ENCODE data around the gene TTLL8.
A peak's percentile ranks its signal among the peaks of the same experiment; 100 is the strongest.
"Not testable (repeated sequence)": the region's sequence is repeated elsewhere in the genome, so short reads cannot be mapped to it uniquely, and the experiment has no call there.

TTLL8 gene

GRCh38 chr22:50000587-50001387, 57.3 kb downstream of the TTLL8 start:
- no peak for DNase-seq

DNA sequence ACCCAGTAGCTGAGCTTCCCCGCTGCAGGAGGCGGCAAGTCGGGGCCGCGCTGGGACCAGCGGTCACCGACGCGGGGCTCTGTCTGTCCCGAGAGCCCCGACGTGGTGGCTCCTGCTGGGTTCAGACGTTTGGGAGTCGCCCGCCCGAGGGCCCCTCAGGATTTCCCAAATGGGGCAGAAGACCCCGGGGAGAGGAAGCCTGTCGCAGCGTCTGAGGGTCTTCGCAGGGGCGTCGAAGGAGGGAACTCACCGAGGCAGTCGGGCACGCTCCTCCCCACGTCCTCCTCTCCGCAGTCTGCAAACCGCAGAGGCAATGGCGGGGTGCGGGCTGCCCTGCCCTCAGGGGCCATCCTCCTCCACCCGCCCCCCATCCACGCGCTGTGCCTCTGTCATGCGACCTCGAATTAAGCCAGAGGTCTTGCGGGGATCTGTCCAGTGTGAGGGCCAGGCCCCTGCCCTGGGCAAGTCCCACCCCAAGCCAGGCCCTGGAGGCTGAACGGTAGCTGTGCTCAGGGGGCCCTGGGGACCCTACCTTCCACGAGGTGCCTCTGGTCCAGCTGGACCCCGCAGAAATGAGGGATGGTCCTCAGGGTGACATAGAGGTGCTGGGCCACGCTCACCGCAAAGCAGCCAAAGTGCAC, 58.0 kb downstream of the TTLL8 start:
- no peak for DNase-seq

GRCh38 chr22:49999063-49999945, 58.8 kb downstream of the TTLL8 start:
- DNase-seq, result no peak

DNA sequence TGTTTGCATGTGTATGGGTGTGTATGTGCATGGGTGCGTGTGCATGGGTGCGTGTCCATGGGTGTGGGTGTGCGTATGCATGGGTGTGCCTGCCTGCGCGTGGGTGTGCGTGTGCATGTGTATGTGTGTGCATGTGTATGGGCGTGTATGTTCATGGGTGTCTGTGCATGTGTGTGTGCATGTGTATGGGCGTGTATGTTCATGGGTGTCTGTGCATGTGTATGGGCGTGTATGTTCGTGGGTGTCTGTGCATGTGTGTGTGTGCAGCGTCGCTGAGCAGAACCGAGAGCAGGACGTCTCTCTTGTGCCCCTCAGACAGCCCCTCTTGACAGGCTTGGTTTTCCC, 59.4 kb downstream of the TTLL8 start:
- no peak for DNase-seq

- DNase-seq, result no peak
Observed at GRCh38 chr22:49997932-49998717, 60.0 kb downstream of the TTLL8 start.

GRCh38 chr22:49997251-49997599, 60.9 kb downstream of the TTLL8 start:
- DNase-seq, result no peak

DNA sequence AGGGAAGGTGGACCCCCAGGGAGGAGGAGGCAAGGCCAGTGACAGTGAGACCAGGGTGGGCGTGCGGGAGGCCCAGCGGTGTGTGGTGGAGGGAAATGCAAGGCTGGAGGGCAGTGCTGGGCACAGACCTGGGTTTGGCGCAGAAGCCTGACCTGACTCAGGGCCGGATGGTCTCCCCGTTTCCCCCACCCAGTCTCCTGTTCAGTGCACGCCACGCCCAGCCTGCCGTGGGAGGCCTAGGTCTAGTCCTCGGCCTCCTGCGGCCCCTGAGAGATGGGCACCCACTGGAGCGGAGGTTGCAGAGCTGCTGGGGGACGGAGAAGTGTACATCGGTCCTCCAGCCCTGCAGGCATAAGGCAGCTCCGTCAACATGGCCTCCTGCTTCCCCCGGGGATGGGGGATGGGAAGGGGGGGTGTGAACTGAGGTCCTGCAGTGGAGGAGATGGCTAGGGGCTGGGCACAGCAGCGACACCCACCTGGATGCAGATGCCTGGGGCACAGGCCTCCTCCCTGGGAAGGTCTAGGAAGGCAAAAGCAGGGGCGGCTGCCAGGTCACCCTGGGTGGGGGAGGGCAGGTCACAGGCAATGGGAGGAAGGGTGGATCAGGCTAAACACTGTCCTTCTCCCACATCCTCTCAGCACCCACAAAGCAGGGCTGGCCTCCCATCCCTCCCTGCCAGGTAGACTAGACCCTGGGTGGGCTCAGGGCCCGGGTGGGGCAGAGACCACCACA, 61.4 kb downstream of the TTLL8 start:
- DNase-seq, result no peak

GRCh38 chr22:49996119-49996517, 62.0 kb downstream of the TTLL8 start:
- no peak for DNase-seq

DNA sequence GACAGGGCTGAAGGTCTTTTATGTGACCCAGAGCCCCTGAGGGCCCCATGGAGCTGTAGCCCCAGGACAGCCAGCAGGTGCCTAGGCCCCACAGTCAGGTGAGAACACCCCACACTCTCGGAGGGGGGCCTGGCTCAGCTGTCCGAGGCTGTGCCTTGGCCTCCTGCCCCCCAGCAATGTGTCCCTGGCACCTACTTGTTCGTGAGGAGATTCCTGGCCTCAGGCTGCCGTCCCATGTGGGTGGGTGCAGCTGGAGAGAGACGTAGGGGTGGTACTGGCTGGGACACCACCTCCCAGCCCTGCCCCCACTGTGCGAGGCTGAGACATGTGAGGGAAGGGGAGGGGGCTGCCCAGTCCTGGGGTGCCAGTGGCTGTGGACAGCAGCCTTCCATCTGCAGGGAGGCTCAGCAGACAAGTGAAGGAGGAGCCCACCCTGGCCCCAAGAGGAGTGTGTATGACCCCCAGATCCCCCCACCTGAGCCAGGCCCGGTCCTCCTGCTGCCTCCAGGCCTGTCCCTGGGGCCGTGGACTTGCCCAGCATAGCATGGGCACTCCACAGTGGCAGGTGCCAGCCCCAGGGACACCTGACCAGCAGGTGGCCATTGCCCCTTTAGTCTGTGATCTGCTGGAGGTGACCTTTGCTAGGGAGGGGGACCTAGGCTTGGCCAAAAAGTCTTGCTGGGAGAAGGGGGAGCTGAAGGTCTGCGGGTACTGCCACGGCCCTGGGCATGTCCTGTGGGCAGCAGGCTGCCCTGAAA, 62.6 kb downstream of the TTLL8 start:
- no peak for DNase-seq

- no peak for DNase-seq
Observed at GRCh38 chr22:49995041-49995360, 63.1 kb downstream of the TTLL8 start.

GRCh38 chr22:49994361-49995040, 63.6 kb downstream of the TTLL8 start:
- no peak for DNase-seq

DNA sequence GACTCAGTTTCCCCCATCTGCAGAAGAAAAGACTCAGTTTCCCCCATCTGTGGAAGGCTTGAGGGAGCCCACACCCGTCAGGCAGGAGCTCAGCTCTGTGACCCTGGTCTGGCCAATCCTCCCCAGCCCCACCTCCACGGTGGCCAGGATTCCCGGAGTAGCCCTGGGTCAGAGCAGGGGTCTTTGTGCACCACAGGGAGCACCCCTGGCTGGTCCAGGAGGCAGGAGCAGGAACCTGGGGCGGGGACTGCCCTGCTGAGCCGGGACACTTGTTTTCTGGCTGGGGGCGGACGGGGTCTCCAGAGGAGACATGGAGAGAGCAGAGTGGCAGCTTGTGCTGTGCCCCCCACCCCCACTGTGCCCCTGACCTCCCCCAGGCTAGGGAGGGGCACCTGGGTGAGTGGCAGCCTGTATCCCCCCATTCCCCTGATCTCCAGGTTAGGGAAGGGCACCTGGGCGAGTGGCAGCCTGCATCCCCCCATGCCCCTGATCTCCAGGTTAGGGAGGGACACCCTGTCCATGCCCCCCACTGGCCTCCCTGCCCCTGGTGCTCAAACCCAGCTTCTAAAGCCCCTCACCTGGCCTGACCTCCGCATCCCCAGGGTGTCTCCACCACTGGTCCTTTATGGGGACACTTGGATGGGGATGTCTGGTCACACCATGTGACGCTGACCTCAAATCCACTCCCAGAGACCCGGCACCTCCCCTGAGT, 64.3 kb downstream of the TTLL8 start:
- no peak for DNase-seq

GRCh38 chr22:49992921-49993648, 65.0 kb downstream of the TTLL8 start:
- DNase-seq, result peak; percentile 73 to 77

GRCh38 chr22:49991907-49992533, 66.1 kb downstream of the TTLL8 start:
- no peak for DNase-seq

DNA sequence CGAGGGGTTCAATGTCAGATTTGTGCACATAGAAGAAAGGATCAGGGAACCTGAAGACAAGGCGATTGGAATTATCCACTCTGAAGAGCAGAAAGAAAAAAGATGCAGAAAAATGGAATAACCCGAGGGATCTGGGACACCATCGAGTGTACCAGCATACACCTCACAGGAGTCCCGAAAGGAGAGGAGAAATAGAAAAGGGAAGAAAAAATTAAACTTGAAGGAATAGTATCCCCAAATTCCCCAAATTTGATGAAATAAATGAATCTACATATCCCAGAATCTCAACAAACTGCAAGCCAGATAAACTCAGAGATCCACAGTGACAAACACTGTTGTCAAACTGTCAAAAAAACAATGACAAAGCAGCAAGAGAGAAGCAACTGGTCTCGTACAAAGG, 66.9 kb downstream of the TTLL8 start:
- no peak for DNase-seq

DNA sequence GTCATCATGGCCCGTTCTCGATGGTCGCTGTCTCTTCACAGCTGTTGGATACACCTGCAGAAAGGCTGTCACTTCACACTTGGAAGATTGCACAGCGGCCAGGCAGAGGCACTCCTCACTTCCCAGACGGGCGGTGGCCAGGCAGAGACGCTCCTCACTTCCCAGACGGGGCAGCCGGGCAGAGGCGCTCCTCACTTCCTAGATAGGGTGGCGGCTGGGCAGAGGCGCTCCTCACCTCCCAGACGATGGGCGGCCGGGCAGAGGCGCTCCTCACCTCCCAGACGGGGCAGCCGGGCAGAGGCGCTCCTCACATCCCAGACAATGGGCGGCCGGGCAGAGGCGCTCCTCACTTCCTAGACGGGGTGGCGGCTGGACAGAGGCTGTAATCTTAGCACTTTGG, 68.3 kb downstream of the TTLL8 start:
- not testable (repeated sequence) for DNase-seq

DNA sequence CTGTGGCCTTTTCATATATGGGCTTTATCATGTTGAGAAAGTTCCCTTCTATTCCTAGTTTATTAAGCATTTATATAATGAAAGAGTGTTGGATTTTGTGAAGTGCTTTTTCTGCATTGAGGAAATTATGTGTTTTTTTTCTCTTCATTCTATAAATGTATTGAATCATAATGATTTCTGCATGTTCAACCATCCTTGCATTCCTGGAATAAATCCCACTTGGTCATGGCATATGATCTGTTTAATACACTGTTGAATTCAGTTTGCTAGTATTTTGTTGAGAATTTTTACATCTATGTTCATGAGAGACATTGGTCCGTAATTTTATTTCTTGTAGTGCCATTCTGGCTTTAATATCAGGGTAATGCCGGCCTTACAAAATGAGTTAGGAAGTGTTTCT, 71.8 kb downstream of the TTLL8 start:
- DNase-seq, result no peak

GRCh38 chr22:49983148-49984042, 74.7 kb downstream of the TTLL8 start:
- DNase-seq, result peak; percentile 59 to 64
